Thyroid gland (tissue), 4 donors: ENCODE results near the gene AKT2. TPM values are rescaled to one million over a fixed set of nuclear protein-coding genes. Genes with fewer than 3 reads are reported as not detected.

ENCODE experiments used
- DNase-seq, 2 donors: peaks; one replicate each; pipeline ENCODE4 v3.0.0-alpha.2; 2019
- H3K27ac ChIP-seq, 3 donors: fragments of 200-600 bp; sonication (generic); 1 replicate in 2 of 3; 2 replicates in 1 of 3; pipeline ENCODE4 v1.5.1; 2016 to 2019; ENCODE audit warnings: mild to moderate bottlenecking in 1 of 3, moderate library complexity in 1 of 3
- H3K27me3 ChIP-seq: fragments of 200-600 bp; sonication (generic); one replicate; pipeline ENCODE4 v1.5.1; 2019
- H3K36me3 ChIP-seq, 2 donors: fragments of 200-600 bp; sonication (generic); one replicate each; pipeline ENCODE4 v1.5.1; 2016 to 2019
- H3K4me1 ChIP-seq, 2 donors: fragments of 200-600 bp; sonication (generic); one replicate each; pipeline ENCODE4 v1.5.1; 2017 to 2019
- H3K4me3 ChIP-seq, 3 donors: fragments of 200-600 bp; sonication (generic); replicated peaks in 1 of 3; 1 replicate in 2 of 3; 2 replicates in 1 of 3; pipeline ENCODE4 v1.5.1; 2016; ENCODE audit warnings: mild to moderate bottlenecking in 1 of 3
- H3K9me3 ChIP-seq: fragments of 200-600 bp; sonication (generic); one replicate; pipeline ENCODE4 v1.5.1; 2017
- CTCF ChIP-seq, 6 experiments: fragments of 200-600 bp in 3 of 6; fragments of 450-650 bp in 3 of 6; sonication (generic) in 3 of 6; IDR thresholded peaks; one replicate each; pipeline ENCODE4 v1.5.1; 2016 to 2019; ENCODE audit warnings: antibody characterized with exemption in 6 of 6, mild to moderate bottlenecking in 2 of 6, inconsistent platforms in 1 of 6, moderate library complexity in 1 of 6
- POLR2A ChIP-seq, 2 donors: fragments of 450-650 bp; IDR thresholded peaks; one replicate each; pipeline ENCODE4 v1.6.1; 2017; ENCODE audit warnings: antibody characterized with exemption in 2 of 2, mild to moderate bottlenecking in 2 of 2, moderate library complexity in 1 of 2
- WGBS, 2 donors: methylation state at CpG; one replicate each; pipeline ENCODE4 v1.1.5; 2017; 5-methylcytosine and 5-hydroxymethylcytosine counted together
- intact Hi-C: fragments of 100-400 bp; cut with DNase I; formaldehyde crosslinking; loops from one replicate; pipeline ENCODE4 v1.15.1; 2023
- total RNA-seq, 4 donors: library from RNA; depleted of rRNA; stranded (reverse); fragments of >200 nt; gene quantifications; one replicate each; pipeline ENCODE4 v1.2.3, GENCODE V29; 2016

Gene AKT2
- total RNA-seq, 4 donors from 2014 or later = 166 to 285 (median 190) TPM

GRCh38 chr19:40320558-40320935, 35.4 kb upstream of the AKT2 start:
- Histone ChIP-seq H3K36me3 (peaks cover 44 to 49% of the 10 kb centered on the region in 2 donors), H3K9me3 (no peaks in the 10 kb centered on the region), H3K27ac (no peak overlapping the region), H3K4me1 (no peaks in the 10 kb centered on the region), H3K4me3 (no peak overlapping the region), H3K27me3 (no peaks in the 10 kb centered on the region)
- DNase-seq = no peak
- TF ChIP-seq POLR2A (IDR thresholded peaks at IDR 0.05) (no peak), CTCF (IDR thresholded peaks at IDR 0.05) (no peak)
- WGBS, 2 donors = 88 to 92% methylated on average over 5 to 7 of the region's 7 CpGs
- intact Hi-C loops = no loop called here

- intact Hi-C loops = no loop called here
- H3K36me3 ChIP-seq = peaks cover 17% of the 10 kb centered on the region in 2 donors
- H3K9me3 ChIP-seq = no peaks in the 10 kb centered on the region
- no peaks in the 10 kb centered on the region for H3K4me1 ChIP-seq
- no peaks in the 10 kb centered on the region for H3K27me3 ChIP-seq
- no peak overlapping the region for H3K27ac ChIP-seq
- 89 to 90% methylated on average over 7 of the region's 7 CpGs for WGBS, 2 donors
- no peak overlapping the region for H3K4me3 ChIP-seq
- TF ChIP-seq POLR2A (IDR thresholded peaks at IDR 0.05) (no peak), CTCF (IDR thresholded peaks at IDR 0.05) (no peak)
- no peak for DNase-seq
These were observed 32.2 kb upstream of the AKT2 start for GRCh38 chr19:40317338-40317737.

GRCh38 chr19:40315812-40316470, 30.8 kb upstream of the AKT2 start:
- no peak overlapping the region for H3K4me3 ChIP-seq
- intact Hi-C loops = no loop called here
- TF ChIP-seq CTCF (IDR thresholded peaks at IDR 0.05) = no peak
- TF ChIP-seq POLR2A (IDR thresholded peaks at IDR 0.05) = no peak
- no peak for DNase-seq
- no peak overlapping the region for H3K27ac ChIP-seq
- H3K36me3 ChIP-seq = peaks cover 3% of the 10 kb centered on the region in 2 donors
- WGBS, 2 donors = 91 to 93% methylated on average over 5 of the region's 5 CpGs
- H3K9me3 ChIP-seq = no peaks in the 10 kb centered on the region
- no peaks in the 10 kb centered on the region for H3K27me3 ChIP-seq
- no peaks in the 10 kb centered on the region for H3K4me1 ChIP-seq

- H3K4me3 ChIP-seq = no peak overlapping the region
- DNase-seq = no peak
- TF ChIP-seq CTCF (IDR thresholded peaks at IDR 0.05) (no peak), POLR2A (IDR thresholded peaks at IDR 0.05) (no peak)
- H3K9me3 ChIP-seq = no peaks in the 10 kb centered on the region
- H3K36me3 ChIP-seq = no peaks in the 10 kb centered on the region
- WGBS, 2 donors = 87 to 96% methylated on average over 2 of the region's 2 CpGs
- H3K27ac ChIP-seq = no peak overlapping the region
- intact Hi-C loops = no loop called here
- no peaks in the 10 kb centered on the region for H3K27me3 ChIP-seq
- H3K4me1 ChIP-seq = no peaks in the 10 kb centered on the region
These were observed 29.5 kb upstream of the AKT2 start for GRCh38 chr19:40314656-40315055.

GRCh38 chr19:40313229-40313983, 28.3 kb upstream of the AKT2 start:
- H3K4me1 ChIP-seq = no peaks in the 10 kb centered on the region
- WGBS, 2 donors = 92 to 93% methylated on average over 9 of the region's 9 CpGs
- intact Hi-C loops = no loop called here

More at GRCh38 chr19:40313229-40313983, 28.3 kb upstream of the AKT2 start:
- no peaks in the 10 kb centered on the region for H3K27me3 ChIP-seq
- no peaks in the 10 kb centered on the region for H3K9me3 ChIP-seq
- no peaks in the 10 kb centered on the region for H3K36me3 ChIP-seq
- no peak overlapping the region for H3K4me3 ChIP-seq
- H3K27ac ChIP-seq = no peak overlapping the region
- TF ChIP-seq POLR2A (IDR thresholded peaks at IDR 0.05) = no peak
- no peak for TF ChIP-seq CTCF (IDR thresholded peaks at IDR 0.05)
- no peak for DNase-seq
